Stimulated activated naive B cell treated with anti-CD40 and anti-IgM and Interleukin-4, amounts not matched to agents 10 μg/mL and 1 μg/mL and 100 μg/mL, for 72 hours (primary cell): ENCODE data around the gene BRI3.

Source experiments
- ATAC-seq, 2 donors: fragments of 150-1000 bp; cut with Tn5 transposase; replicated peaks; 2 replicates each; pipeline ENCODE4 v1.10.0; 2021; ENCODE audit warnings: moderate library complexity in 1 of 2
- DNase-seq: peaks from one replicate; pipeline ENCODE4 v3.0.0; 2021
- H3K27ac Mint-ChIP-seq: one replicate; pipeline ENCODE4 v1.8.0; 2022; ENCODE audit warnings: mild to moderate bottlenecking, mixed read lengths
- H3K27me3 Mint-ChIP-seq, 2 donors: one replicate each; pipeline ENCODE4 v1.8.0; 2022; ENCODE audit warnings: mixed read lengths in 2 of 2
- H3K36me3 Mint-ChIP-seq, 2 donors: one replicate each; pipeline ENCODE4 v1.8.0; 2022; ENCODE audit warnings: mixed read lengths in 2 of 2, mild to moderate bottlenecking in 1 of 2
- H3K4me1 Mint-ChIP-seq, 2 donors: one replicate each; pipeline ENCODE4 v1.8.0; 2022; ENCODE audit warnings: mixed read lengths in 2 of 2, mild to moderate bottlenecking in 1 of 2
- H3K4me3 Mint-ChIP-seq, 2 donors: one replicate each; pipeline ENCODE4 v1.8.0; 2022; ENCODE audit warnings: mild to moderate bottlenecking in 2 of 2, mixed read lengths in 2 of 2, moderate library complexity in 1 of 2
- H3K9me3 Mint-ChIP-seq, 2 donors: one replicate each; pipeline ENCODE4 v1.8.0; 2022; ENCODE audit warnings: mixed read lengths in 2 of 2, mild to moderate bottlenecking in 1 of 2

Gene BRI3

GRCh38 chr7:98323597-98324322 lies 42.3 kb downstream of the BRI3 start:
- H3K36me3 Mint-ChIP-seq = peaks cover 0 to 2% of the 10 kb centered on the region in 2 donors
- ATAC-seq (no peak), DNase-seq (no peak)
- H3K4me1 Mint-ChIP-seq = no peaks in the 10 kb centered on the region
- H3K27ac Mint-ChIP-seq = no peak overlapping the region
- H3K9me3 Mint-ChIP-seq = no peaks in the 10 kb centered on the region
- no peak overlapping the region for H3K4me3 Mint-ChIP-seq
- peaks cover 19 to 48% of the 10 kb centered on the region in 2 donors for H3K27me3 Mint-ChIP-seq

DNA sequence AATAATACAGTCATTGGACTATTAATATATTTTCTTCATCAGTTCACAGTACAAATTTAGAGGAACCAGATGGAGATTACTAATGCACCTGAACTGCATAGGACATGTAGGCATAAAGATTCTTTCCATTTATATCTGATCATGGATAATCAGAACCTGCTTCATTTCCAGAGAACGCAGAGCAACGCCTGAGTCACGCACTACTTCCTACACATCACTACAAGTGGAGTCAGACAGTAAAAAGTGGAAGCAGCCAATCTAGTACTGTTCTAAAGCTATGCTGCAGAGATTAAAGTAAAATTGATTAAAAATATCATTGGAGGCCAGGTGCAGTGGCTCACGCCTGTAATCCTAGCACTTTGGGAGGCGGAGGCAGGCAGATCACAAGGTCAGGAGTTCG lies 43.3 kb downstream of the BRI3 start:
- no peak for DNase-seq
- H3K4me3 Mint-ChIP-seq = no peak overlapping the region
- no peaks in the 10 kb centered on the region for H3K4me1 Mint-ChIP-seq
- H3K27me3 Mint-ChIP-seq = peaks cover 22 to 58% of the 10 kb centered on the region in 2 donors
- H3K9me3 Mint-ChIP-seq = no peaks in the 10 kb centered on the region
- no peak overlapping the region for H3K27ac Mint-ChIP-seq
- no peak for ATAC-seq
- peaks cover 0 to 2% of the 10 kb centered on the region in 2 donors for H3K36me3 Mint-ChIP-seq

DNA sequence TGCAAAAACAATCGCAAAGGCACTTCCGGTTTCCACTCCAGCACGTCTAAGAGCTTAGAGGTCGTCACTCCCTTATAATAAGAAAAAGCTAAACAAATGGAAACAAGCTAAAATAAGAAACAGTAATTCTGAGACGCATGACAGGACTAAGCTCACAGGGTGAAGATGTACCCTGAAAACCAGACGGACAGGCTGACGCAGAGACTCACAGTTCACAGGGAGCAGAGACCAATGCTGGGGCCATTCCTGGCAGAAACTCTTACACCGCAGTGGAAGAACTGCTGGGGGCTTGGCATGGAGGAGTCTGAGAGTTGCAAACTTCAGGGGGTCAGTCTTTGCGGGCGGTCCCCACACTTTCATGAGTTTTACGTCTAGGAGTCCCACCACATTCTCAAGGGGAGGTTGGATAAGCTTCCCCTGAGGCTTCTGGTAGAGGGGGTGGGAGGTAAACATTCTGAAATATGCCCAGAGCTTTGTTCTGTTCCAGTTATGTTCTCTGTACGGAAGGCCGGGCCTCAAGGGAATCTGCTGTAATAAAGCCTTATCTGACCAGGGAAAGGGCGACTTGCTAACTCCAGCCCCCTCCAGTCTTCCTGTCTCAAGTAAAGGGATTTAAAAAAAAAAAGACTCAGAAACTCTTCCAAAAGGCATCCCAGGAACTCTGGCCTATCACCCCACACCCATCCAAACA lies 47.8 kb downstream of the BRI3 start:
- H3K4me3 Mint-ChIP-seq = no peak overlapping the region
- peaks cover 14 to 27% of the 10 kb centered on the region in 2 donors for H3K27me3 Mint-ChIP-seq
- peaks cover 2 to 8% of the 10 kb centered on the region in 2 donors for H3K36me3 Mint-ChIP-seq
- H3K27ac Mint-ChIP-seq = no peak overlapping the region
- H3K9me3 Mint-ChIP-seq = peaks cover 4 to 8% of the 10 kb centered on the region in 2 donors
- H3K4me1 Mint-ChIP-seq = no peaks in the 10 kb centered on the region
- DNase-seq = no peak
- no peak for ATAC-seq

DNA sequence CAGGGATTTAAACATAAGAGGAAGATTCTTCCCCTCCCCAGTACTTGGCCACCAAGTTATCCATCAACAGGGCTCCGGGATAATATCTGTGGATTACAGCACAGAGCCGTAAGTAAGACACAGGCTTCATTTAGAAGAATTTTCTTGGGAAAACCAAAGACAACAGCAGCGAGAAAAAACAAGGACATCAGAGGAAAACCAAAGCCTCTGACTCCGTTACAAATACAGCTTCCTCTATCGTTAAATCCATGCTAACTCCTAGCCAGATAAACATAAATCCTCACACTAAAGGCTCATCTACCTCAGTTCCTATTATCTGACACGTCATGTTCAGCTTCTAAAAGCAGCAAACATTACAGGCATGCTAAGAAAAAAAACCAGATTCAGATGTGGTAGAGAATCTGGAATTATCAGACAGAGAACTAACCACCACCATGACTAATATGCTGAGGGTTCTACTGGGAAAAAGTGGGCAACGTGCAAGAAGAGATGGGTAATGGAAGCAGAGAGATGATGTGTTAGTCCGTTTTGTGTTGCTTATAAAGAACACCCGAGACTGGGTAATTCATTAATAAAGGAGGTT lies 48.4 kb downstream of the BRI3 start:
- Mint-ChIP-seq H3K27me3 (peaks cover 14 to 27% of the 10 kb centered on the region in 2 donors), H3K4me3 (no peak overlapping the region), H3K27ac (no peak overlapping the region), H3K36me3 (peaks cover 2 to 8% of the 10 kb centered on the region in 2 donors), H3K9me3 (peaks cover 4 to 8% of the 10 kb centered on the region in 2 donors), H3K4me1 (no peaks in the 10 kb centered on the region)
- no peak for DNase-seq
- no peak for ATAC-seq

DNA sequence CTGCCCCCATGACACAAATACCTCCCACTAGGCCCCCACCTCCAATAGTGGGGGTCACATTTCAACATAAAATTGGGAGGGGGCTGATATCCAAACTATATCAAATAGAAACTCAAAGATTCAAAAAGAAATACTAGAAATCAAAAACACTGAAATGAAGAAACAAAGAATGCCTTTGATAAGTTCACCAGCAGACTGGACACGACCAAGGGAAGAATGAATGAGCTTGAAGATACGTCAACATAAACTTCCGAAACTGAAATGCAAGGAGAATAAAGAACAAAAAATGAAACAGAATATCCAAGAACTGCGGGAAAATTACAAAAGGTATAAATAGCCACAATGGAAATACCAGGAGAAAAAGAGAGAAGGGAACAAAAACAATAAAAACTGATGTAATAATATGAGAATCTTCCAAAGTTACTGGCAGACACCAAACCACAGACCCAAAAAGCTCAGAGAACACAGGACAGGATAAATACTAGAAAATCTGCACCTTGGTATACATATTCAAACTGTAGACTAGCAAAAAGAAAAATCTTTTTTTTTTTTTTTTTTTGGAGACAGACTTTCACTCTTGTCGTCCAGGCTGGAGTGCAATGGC lies 49.5 kb downstream of the BRI3 start:
- no peak for DNase-seq
- H3K4me3 Mint-ChIP-seq = no peak overlapping the region
- H3K9me3 Mint-ChIP-seq = peaks cover 4 to 8% of the 10 kb centered on the region in 2 donors
- H3K27ac Mint-ChIP-seq = no peak overlapping the region
- ATAC-seq = no peak
- peaks cover 2 to 8% of the 10 kb centered on the region in 2 donors for H3K36me3 Mint-ChIP-seq
- H3K4me1 Mint-ChIP-seq = no peaks in the 10 kb centered on the region
- H3K27me3 Mint-ChIP-seq = peaks cover 22 to 32% of the 10 kb centered on the region in 2 donors

DNA sequence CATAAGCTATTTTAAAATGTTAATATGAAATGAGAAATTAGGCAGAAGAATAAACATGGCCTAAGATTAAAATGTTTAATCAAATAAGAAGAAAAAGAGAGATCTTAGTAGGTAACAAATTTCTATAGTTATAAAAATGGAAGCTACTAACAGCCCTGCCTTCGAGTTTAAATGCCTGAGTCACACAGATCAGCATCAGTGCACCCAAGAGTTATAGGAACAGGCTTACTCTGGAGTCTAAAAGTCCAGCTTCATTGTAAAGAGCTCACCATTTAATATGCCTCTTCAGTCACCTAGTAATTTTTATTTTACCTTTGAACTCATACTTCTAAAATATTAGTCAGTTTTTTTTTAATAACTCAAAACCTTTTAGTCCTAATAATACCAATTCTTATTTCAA lies 52.6 kb downstream of the BRI3 start:
- Mint-ChIP-seq H3K27me3 (peaks cover 16 to 17% of the 10 kb centered on the region in 2 donors), H3K4me1 (no peaks in the 10 kb centered on the region), H3K27ac (no peak overlapping the region), H3K9me3 (peaks cover 7 to 13% of the 10 kb centered on the region in 2 donors), H3K36me3 (peaks cover 2 to 11% of the 10 kb centered on the region in 2 donors), H3K4me3 (no peak overlapping the region)
- DNase-seq = no peak
- ATAC-seq = no peak

DNA sequence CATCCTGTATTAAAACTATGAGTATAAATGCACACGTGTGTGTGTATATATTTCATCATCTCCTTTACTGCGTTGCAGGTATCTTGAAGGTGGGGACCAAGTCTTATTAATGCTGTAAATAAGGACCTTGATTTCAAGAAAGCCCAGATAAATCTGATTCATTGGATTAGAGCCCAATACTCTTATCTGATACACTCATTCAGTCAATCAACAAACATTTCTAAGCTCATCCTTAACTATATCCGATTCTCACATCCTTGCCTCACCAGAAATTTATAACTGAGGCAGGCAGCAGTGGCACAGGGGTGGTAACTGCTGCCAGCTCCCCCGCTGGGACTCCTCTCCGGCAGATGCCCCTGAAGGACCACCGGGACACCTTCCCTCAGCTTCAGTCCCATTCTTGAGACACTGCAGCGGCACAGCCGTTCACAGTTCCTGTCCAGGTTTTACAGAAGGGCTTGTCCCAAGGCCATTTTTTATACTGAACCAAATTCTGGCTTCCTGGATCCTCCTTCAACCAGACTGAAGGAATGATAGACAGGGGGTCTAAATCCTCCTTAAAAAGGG lies 54.0 kb downstream of the BRI3 start:
- ATAC-seq = no peak
- H3K4me3 Mint-ChIP-seq = no peak overlapping the region

DNA sequence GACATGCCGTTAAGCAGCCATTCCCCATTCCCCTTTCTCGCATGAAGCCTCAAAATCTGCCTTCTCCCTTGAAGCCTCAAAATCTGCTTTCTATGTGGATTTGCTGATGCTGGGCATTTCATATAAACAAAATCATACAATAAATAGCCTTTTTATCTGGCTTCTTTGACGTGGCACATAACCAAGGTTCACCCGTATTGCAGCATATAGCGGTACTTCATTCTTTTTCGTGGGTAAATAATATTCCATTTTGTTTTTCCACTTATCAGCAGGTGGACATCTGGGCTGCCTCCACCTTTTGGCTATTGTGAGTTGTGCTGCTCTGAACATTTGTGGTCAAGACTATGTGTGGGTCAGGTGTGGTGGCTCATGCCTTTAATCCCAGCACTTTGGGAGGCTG lies 57.0 kb downstream of the BRI3 start:
- H3K27ac Mint-ChIP-seq = no peak overlapping the region
- H3K4me3 Mint-ChIP-seq = no peak overlapping the region
- peaks cover 0 to 3% of the 10 kb centered on the region in 2 donors for H3K36me3 Mint-ChIP-seq
- ATAC-seq (no peak), DNase-seq (no peak)
- H3K27me3 Mint-ChIP-seq = peaks cover 6 to 13% of the 10 kb centered on the region in 2 donors
- H3K4me1 Mint-ChIP-seq = no peaks in the 10 kb centered on the region
- H3K9me3 Mint-ChIP-seq = peaks cover 4 to 9% of the 10 kb centered on the region in 2 donors

More for the DNA sequence above, 54.0 kb downstream of the BRI3 start:
- peaks cover 6 to 13% of the 10 kb centered on the region in 2 donors for H3K9me3 Mint-ChIP-seq
- DNase-seq = no peak
- peaks cover 2 to 7% of the 10 kb centered on the region in 2 donors for H3K36me3 Mint-ChIP-seq
- H3K27ac Mint-ChIP-seq = no peak overlapping the region
- peaks cover 6 to 17% of the 10 kb centered on the region in 2 donors for H3K27me3 Mint-ChIP-seq
- no peaks in the 10 kb centered on the region for H3K4me1 Mint-ChIP-seq

- DNase-seq = no peak
- ATAC-seq = no peak
- H3K9me3 Mint-ChIP-seq = peaks cover 4 to 9% of the 10 kb centered on the region in 2 donors
- no peak overlapping the region for H3K4me3 Mint-ChIP-seq
- no peak overlapping the region for H3K27ac Mint-ChIP-seq
- no peaks in the 10 kb centered on the region for H3K4me1 Mint-ChIP-seq
- peaks cover 0 to 3% of the 10 kb centered on the region in 2 donors for H3K36me3 Mint-ChIP-seq
- H3K27me3 Mint-ChIP-seq = peaks cover 6 to 13% of the 10 kb centered on the region in 2 donors
These were observed 57.6 kb downstream of the BRI3 start for GRCh38 chr7:98339043-98339442.

DNA sequence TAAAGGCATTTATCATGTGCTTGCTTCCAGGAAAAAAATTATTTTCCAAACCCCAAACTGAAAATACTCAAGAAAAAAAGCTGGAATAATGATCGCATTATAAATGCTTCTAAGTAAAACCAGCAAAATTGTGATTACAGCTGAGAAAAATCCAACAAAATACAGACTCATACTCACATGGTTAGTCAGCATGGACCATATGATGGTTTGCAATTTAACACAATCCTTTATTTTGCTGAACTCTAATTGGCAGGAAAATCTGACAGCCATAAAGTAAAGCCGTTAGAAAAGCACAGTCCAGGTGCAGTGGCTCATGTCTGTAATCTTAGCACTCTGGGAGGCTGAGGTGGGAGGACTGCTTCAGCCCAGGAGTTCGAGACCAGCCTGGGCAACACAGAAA lies 59.6 kb downstream of the BRI3 start:
- ATAC-seq (no peak), DNase-seq (no peak)
- H3K27ac Mint-ChIP-seq = no peak overlapping the region
- peaks cover 0 to 4% of the 10 kb centered on the region in 2 donors for H3K27me3 Mint-ChIP-seq
- H3K4me1 Mint-ChIP-seq = no peaks in the 10 kb centered on the region
- H3K9me3 Mint-ChIP-seq = peaks cover 4 to 9% of the 10 kb centered on the region in 2 donors
- H3K36me3 Mint-ChIP-seq = peaks cover 0 to 3% of the 10 kb centered on the region in 2 donors
- H3K4me3 Mint-ChIP-seq = no peak overlapping the region
